ENCODE results near the gene JPH4.
A peak's percentile ranks its signal among the peaks of the same experiment; 100 is the strongest.
"Not testable (repeated sequence)": the region's sequence is repeated elsewhere in the genome, so short reads cannot be mapped to it uniquely, and the experiment has no call there.

JPH4 gene

GRCh38 chr14:23542261-23542660, 36.3 kb downstream of the JPH4 start:
- no peak overlapping the region for H3K27ac ChIP-seq
- TF ChIP-seq ZFX (IDR thresholded peaks at IDR 0.05) (no peak), CTCF (conservative IDR thresholded peaks at IDR 0.05) (no peak)

DNA sequence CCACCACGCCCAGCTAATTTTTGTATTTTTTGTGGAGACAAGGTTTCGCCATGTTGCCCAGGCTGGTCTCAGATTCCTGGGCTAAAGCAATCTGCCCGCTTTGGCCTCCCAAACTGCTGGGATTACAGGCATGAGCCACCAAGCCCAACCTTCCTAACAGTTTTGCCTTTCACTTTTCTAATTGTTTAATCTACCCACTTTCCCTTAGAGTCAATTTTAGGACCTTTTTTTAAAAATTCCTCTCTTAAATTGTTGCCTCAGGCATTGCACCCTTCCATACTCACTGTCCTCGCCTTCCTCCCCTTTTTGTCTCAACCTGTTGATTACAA, 38.5 kb downstream of the JPH4 start:
- no peak overlapping the region for H3K27ac ChIP-seq
- TF ChIP-seq ZFX (IDR thresholded peaks at IDR 0.05) (no peak), CTCF (conservative IDR thresholded peaks at IDR 0.05) (no peak)

- H3K27ac ChIP-seq: no peak overlapping the region
These were observed 39.1 kb downstream of the JPH4 start for GRCh38 chr14:23539248-23540140.

DNA sequence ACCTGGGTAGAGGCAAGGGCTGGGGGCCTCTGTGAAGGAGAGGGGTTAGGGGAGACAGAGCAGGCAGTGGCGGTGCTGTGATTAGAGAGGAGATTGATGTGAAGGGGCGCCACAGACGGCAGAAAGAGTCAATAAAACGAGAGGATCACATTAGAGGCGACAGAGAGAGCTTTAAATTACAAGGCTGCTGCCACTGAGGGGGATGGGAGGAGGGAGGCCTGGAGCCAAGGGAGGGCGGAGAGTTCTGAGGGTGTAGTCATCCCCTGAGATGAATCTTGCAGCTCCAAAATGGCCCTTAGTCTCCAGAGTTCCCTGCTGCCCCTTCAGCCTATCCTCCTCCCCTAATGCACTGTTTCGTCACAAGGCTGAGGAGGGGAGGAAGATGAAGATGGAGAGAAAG, 39.8 kb downstream of the JPH4 start:
- no peak for TF ChIP-seq ZFX (IDR thresholded peaks at IDR 0.05)
- TF ChIP-seq CTCF (conservative IDR thresholded peaks at IDR 0.05): no peak
- no peak overlapping the region for H3K27ac ChIP-seq

More at GRCh38 chr14:23539248-23540140, 39.1 kb downstream of the JPH4 start:
- TF ChIP-seq ZFX (IDR thresholded peaks at IDR 0.05) (no peak), CTCF (conservative IDR thresholded peaks at IDR 0.05) (peak; percentile 80)

GRCh38 chr14:23538050-23538718, 40.4 kb downstream of the JPH4 start:
- no peak overlapping the region for H3K27ac ChIP-seq
- TF ChIP-seq ZFX (IDR thresholded peaks at IDR 0.05) (no peak), CTCF (conservative IDR thresholded peaks at IDR 0.05) (no peak)

DNA sequence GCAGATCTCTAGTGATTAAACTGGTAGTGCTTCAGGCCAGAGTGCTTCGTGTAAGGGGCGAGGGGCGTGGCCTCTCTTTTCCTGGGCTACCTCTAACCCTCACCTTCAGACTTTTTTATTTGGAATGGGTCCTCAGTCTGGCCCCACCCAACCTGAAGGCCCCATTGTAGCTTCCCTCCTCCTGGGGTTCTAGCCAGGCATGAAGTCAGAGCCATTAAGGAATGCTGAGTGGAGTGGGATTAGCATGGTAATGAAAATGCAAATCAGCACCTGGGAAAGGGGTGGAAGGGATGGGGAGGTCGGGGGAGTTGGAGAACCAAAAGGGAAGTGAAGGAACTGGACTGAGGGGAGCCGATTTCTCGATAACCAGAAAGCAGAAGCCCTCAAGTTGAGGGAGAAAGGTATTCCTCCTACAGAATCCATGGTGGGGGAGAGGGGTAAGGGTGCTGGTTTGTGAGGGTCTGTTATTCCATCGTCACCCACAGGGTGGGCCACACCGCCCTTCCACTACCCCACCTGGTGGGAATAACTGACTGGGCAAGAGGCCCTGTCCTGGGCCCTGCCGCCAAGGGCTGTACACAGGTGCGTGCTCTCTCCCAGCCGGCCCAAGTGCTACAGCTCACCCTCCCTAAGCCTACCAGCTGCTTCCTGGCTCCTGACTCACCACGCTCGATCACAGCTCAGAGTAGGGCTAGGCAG, 41.1 kb downstream of the JPH4 start:
- no peak overlapping the region for H3K27ac ChIP-seq
- TF ChIP-seq ZFX (IDR thresholded peaks at IDR 0.05) (no peak), CTCF (conservative IDR thresholded peaks at IDR 0.05) (no peak)

GRCh38 chr14:23536906-23537305, 41.7 kb downstream of the JPH4 start:
- not testable (repeated sequence) for H3K27ac ChIP-seq
